ENCODE data around the gene RYR2.

Gene RYR2

GRCh38 chr1:237004116-237004515 is 37.9 kb upstream of the RYR2 start, which contains the start of gene MT1HL1:
MT1HL1 (minus strand) TSS chr1:237004441; CDS start chr1:237004372, 69 bp downstream.
- H3K4me2 ChIP-seq (ENCODE audit: low read length), result no peak within 1 kb of the TSS
- no peak within 1 kb of the TSS for H3K9ac ChIP-seq (ENCODE audit: low read length)
- no peaks in the 10 kb centered on the region for H4K20me1 ChIP-seq (ENCODE audit: insufficient read depth, low read length)
- no peak for TF ChIP-seq EZH2phosphoT487 (IDR thresholded peaks at IDR 0.05; ENCODE audit: low read depth)
- TF ChIP-seq CTCF (IDR thresholded peaks at IDR 0.05; ENCODE audit: low read depth, low read length), result no peak
- no peak within 1 kb of the TSS for H3K27ac ChIP-seq (ENCODE audit: low read length)
- H3K9me3 ChIP-seq (ENCODE audit: insufficient read depth, low read length), result no peaks in the 10 kb centered on the region
- 0 out of 2 replicates have a peak, but pooled peaks cover 2% of the 10 kb centered on the region for H3K27me3 ChIP-seq (ENCODE audit: low read depth, low read length)
- no peaks in the 10 kb centered on the region for H3K36me3 ChIP-seq (replicated peaks; ENCODE audit: low read depth, low read length)
- no peak within 1 kb of the TSS for H2AFZ ChIP-seq (ENCODE audit: low read depth, low read length)
- no peak within 1 kb of the TSS for H3K4me3 ChIP-seq (ENCODE audit: low read length)
- no peaks in the 10 kb centered on the region for H3K79me2 ChIP-seq (ENCODE audit: low read length)
- H3K4me1 ChIP-seq (ENCODE audit: low read length), result no peaks in the 10 kb centered on the region

DNA sequence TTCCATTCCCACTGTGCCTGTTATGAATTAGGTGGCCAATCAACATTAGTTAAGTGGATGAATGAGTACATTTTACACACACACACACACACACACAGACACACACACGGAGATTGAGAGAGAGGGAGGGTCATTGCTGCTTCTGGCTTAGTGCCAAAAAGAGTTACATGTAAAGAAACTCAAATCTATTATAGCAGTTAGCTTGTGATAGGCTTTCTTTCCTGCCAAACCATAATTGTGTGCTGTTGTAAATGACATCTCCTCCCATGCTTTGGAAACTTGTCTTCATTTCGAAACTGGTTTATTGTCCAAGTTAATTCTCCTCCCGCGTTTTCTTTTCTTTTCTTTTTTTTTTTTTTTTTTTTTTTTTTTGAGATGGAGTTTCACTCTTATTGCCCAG is 36.3 kb upstream of the RYR2 start:
- H3K9me3 ChIP-seq (ENCODE audit: insufficient read depth, low read length), result no peaks in the 10 kb centered on the region

DNA sequence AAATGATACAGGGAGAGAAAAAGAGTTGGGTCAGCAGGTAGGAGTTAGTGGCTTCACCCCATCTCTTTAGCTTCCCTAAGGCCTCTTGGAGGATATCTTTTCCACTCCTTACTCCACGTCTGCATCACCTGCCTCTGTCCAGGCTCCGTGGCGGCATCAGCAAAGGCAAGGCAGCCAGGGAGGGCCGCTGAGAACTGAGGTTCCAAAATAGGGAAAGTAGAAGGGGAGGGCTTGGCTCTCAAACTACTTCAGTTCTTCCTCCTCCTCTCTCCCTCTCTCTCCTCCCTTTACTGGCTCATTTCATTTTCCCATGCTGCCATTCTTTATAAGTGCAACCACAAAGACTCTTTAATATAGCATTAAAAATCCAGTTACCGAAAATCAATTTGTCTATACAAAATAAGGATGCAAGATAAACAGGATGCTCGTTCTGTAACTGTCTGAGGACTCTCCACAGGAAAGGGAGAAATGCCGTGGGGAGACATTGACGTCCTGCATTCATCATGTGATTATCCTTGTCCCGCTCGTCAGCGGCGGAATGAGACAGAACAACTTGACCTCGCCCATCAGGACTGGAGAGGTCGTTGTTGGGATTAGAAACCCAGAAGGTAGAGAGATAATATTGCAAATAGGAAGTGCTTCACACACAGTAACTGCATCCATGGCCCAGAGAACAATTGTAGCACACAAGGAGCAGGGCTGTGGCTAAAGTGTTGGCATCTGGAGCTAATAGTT is 34.7 kb upstream of the RYR2 start:
- no peak overlapping the region for H3K4me3 ChIP-seq (ENCODE audit: low read length)
- H3K4me1 ChIP-seq (ENCODE audit: low read length), result no peaks in the 10 kb centered on the region
- H3K9me3 ChIP-seq (ENCODE audit: insufficient read depth, low read length), result no peaks in the 10 kb centered on the region
- no peak overlapping the region for H3K9ac ChIP-seq (ENCODE audit: low read length)
- no peaks in the 10 kb centered on the region for H3K36me3 ChIP-seq (replicated peaks; ENCODE audit: low read depth, low read length)
- H3K27ac ChIP-seq (ENCODE audit: low read length), result no peak overlapping the region
- H4K20me1 ChIP-seq (ENCODE audit: insufficient read depth, low read length), result no peaks in the 10 kb centered on the region
- H3K27me3 ChIP-seq (ENCODE audit: low read depth, low read length), result peaks cover 13% of the 10 kb centered on the region
- H2AFZ ChIP-seq (ENCODE audit: low read depth, low read length), result no peak overlapping the region
- TF ChIP-seq EZH2phosphoT487 (IDR thresholded peaks at IDR 0.05; ENCODE audit: low read depth) (no peak), CTCF (IDR thresholded peaks at IDR 0.05; ENCODE audit: low read depth, low read length) (no peak)
- no peaks in the 10 kb centered on the region for H3K79me2 ChIP-seq (ENCODE audit: low read length)
- no peak overlapping the region for H3K4me2 ChIP-seq (ENCODE audit: low read length)

More for the DNA sequence above, 36.3 kb upstream of the RYR2 start:
- H2AFZ ChIP-seq (ENCODE audit: low read depth, low read length), result no peak overlapping the region
- no peak overlapping the region for H3K4me2 ChIP-seq (ENCODE audit: low read length)
- H3K9ac ChIP-seq (ENCODE audit: low read length), result no peak overlapping the region
- TF ChIP-seq CTCF (IDR thresholded peaks at IDR 0.05; ENCODE audit: low read depth, low read length) (no peak), EZH2phosphoT487 (IDR thresholded peaks at IDR 0.05; ENCODE audit: low read depth) (no peak)
- H4K20me1 ChIP-seq (ENCODE audit: insufficient read depth, low read length), result no peaks in the 10 kb centered on the region
- no peaks in the 10 kb centered on the region for H3K79me2 ChIP-seq (ENCODE audit: low read length)
- peaks cover 6% of the 10 kb centered on the region; the same call in 1 of the 2 replicates for H3K27me3 ChIP-seq (ENCODE audit: low read depth, low read length)
- H3K4me1 ChIP-seq (ENCODE audit: low read length), result no peaks in the 10 kb centered on the region
- no peak overlapping the region for H3K27ac ChIP-seq (ENCODE audit: low read length)
- H3K36me3 ChIP-seq (replicated peaks; ENCODE audit: low read depth, low read length), result no peaks in the 10 kb centered on the region
- no peak overlapping the region for H3K4me3 ChIP-seq (ENCODE audit: low read length)

DNA sequence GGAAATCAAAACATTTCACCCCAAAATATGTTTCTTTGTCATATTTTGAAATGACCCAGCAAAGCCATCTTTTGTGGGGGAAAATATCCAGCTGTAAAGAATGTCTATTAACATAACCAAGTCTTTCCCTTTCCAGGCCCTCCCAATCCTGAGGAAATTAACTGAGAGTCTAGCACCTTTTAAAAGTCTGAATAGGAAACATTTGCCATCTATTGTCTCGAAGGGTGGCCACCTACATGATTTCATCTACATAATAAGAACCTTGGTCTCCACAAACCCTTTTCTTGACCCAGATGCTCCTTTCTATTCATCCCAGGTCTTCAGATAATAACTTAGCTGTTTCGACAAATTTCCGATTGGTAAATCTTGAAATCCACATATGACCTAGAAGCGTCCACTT is 32.4 kb upstream of the RYR2 start:
- H2AFZ ChIP-seq (ENCODE audit: low read depth, low read length), result no peak overlapping the region

More for the DNA sequence above, 32.4 kb upstream of the RYR2 start:
- no peaks in the 10 kb centered on the region for H3K36me3 ChIP-seq (replicated peaks; ENCODE audit: low read depth, low read length)
- no peaks in the 10 kb centered on the region for H3K9me3 ChIP-seq (ENCODE audit: insufficient read depth, low read length)
- no peaks in the 10 kb centered on the region for H3K79me2 ChIP-seq (ENCODE audit: low read length)
- no peak overlapping the region for H3K9ac ChIP-seq (ENCODE audit: low read length)
- H4K20me1 ChIP-seq (ENCODE audit: insufficient read depth, low read length), result no peaks in the 10 kb centered on the region
- H3K27ac ChIP-seq (ENCODE audit: low read length), result no peak overlapping the region
- no peak overlapping the region for H3K4me2 ChIP-seq (ENCODE audit: low read length)
- H3K27me3 ChIP-seq (ENCODE audit: low read depth, low read length), result peaks cover 11% of the 10 kb centered on the region
- TF ChIP-seq CTCF (IDR thresholded peaks at IDR 0.05; ENCODE audit: low read depth, low read length) (no peak), EZH2phosphoT487 (IDR thresholded peaks at IDR 0.05; ENCODE audit: low read depth) (no peak)
- H3K4me3 ChIP-seq (ENCODE audit: low read length), result no peak overlapping the region
- no peaks in the 10 kb centered on the region for H3K4me1 ChIP-seq (ENCODE audit: low read length)

Measured in OCI-LY3 (cell line).